Neural crest cell (in vitro differentiated cells): Measurements from ENCODE around the gene SENP6. TPM values are rescaled to one million over a fixed set of nuclear protein-coding genes. Genes with fewer than 3 reads are reported as not detected.
A peak's percentile ranks its signal among the peaks of the same experiment; 100 is the strongest.

Experiments
- DNase-seq: peaks from one replicate; pipeline ENCODE4 v3.0.0; 2021; ENCODE audit warnings: low read depth, mixed read lengths, low spot score
- H3K27ac Mint-ChIP-seq: one replicate; pipeline ENCODE4 v1.8.0; 2021; ENCODE audit warnings: mild to moderate bottlenecking, mixed read lengths; ENCODE audit not compliant: unreplicated experiment
- H3K27me3 Mint-ChIP-seq: 2 replicates; pipeline ENCODE4 v1.8.0; 2021; ENCODE audit warnings: low read depth, mild to moderate bottlenecking, mixed read lengths
- H3K36me3 Mint-ChIP-seq: 2 replicates; pipeline ENCODE4 v1.8.0; 2021; ENCODE audit warnings: low read depth, mild to moderate bottlenecking, mixed read lengths
- H3K4me1 Mint-ChIP-seq: 2 replicates; pipeline ENCODE4 v1.8.0; 2021; ENCODE audit warnings: mixed read lengths
- H3K4me3 Mint-ChIP-seq: one replicate; pipeline ENCODE4 v1.8.0; 2021; ENCODE audit warnings: mild to moderate bottlenecking, mixed read lengths
- H3K9me3 Mint-ChIP-seq: 2 replicates; pipeline ENCODE4 v1.8.0; 2021; ENCODE audit warnings: mixed read lengths
- total RNA-seq: library from RNA; stranded (reverse); gene quantifications from 2 replicates; pipeline ENCODE4 v1.2.1, GENCODE V29; 2021
- TF ChIP-seq, protein P1 (sequence below): fragments of 200-600 bp; sonication (generic); conservative IDR thresholded peaks from 2 replicates; pipeline ENCODE4 v1.5.0; 2021; ENCODE audit warnings: antibody characterized with exemption, mild to moderate bottlenecking

SENP6 gene
- total RNA-seq, 1 donor from 2014 or later: 96.5 TPM

DNA sequence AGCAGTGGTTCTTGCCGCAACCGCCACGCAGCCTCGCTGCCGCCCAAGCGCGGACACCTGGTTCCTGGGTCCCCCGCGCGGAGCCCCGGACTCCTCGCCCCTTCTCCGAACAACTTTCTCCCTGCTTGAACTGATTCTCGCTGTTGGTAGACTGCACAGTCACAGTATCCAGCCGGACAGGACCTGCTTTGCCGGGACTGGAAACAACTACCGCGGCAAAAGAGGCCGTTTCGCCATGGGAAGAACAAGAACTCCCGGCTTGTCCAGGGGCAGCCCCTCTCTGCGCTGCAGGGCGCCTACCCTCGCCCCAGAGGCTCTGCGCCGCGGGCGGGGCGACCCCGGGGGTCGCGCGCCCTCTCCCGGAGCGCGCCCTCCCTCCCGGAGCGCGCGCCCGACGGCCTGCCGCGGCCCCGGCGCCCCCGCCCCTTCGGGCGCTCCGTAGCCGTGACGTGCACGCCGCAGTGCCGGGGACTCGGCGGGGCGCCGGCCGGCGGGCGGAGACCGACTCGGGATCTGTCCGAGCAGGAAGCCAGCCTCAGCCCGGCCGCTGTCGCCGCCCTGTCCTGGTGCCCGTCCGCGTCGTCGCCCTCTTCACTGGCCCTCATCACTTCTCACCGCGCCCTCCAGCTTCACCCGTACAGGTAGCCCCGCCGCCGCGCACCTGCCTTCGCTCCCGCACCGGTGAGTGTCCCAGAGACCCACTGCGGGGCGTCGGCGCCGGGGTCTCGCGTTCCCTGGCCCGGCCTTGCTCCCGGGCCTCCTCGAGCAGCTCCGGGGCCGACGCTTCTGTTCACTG lies 147.3 kb downstream of the SENP6 start, which contains the start of gene MYO6:
TSS of gene MYO6 (plus strand) at position 497 of the 796 bp plus-strand sequence. CDS start 68,309 bp downstream, outside the sequence.
- TF ChIP-seq, protein P1, sequence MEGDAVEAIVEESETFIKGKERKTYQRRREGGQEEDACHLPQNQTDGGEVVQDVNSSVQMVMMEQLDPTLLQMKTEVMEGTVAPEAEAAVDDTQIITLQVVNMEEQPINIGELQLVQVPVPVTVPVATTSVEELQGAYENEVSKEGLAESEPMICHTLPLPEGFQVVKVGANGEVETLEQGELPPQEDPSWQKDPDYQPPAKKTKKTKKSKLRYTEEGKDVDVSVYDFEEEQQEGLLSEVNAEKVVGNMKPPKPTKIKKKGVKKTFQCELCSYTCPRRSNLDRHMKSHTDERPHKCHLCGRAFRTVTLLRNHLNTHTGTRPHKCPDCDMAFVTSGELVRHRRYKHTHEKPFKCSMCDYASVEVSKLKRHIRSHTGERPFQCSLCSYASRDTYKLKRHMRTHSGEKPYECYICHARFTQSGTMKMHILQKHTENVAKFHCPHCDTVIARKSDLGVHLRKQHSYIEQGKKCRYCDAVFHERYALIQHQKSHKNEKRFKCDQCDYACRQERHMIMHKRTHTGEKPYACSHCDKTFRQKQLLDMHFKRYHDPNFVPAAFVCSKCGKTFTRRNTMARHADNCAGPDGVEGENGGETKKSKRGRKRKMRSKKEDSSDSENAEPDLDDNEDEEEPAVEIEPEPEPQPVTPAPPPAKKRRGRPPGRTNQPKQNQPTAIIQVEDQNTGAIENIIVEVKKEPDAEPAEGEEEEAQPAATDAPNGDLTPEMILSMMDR: no peak
- Mint-ChIP-seq H3K4me1 (peaks cover 14% of the 10 kb centered on the region), H3K4me3 (peak within 1 kb of the TSS; percentile 90), H3K36me3 (no peaks in the 10 kb centered on the region), H3K27ac (peak within 1 kb of the TSS; percentile 70), H3K27me3 (peaks cover 22% of the 10 kb centered on the region), H3K9me3 (no peaks in the 10 kb centered on the region)
- peak; percentile 59 for DNase-seq

DNA sequence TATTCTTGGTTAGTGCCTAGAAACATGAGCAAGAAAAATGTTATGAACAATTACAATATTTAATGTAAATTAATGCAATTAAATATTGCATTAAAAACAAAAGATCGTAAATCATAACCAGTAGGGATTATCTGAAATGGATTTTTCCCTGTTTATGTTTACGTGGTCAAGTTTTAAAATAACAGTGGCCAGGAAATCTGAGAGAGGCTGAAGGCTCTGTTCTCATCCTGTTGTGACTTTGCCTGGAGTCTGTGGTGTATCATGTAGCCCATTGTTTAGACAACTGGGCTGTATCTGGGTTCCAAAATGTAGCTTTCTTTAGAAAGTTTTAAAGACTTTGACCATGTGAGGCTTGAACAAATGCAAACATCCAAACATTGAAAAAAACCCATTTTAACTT lies 149.8 kb downstream of the SENP6 start:
- H3K9me3 Mint-ChIP-seq: no peaks in the 10 kb centered on the region
- H3K27ac Mint-ChIP-seq: no peak overlapping the region
- peaks cover 6% of the 10 kb centered on the region for H3K27me3 Mint-ChIP-seq
- no peak for DNase-seq
- no peaks in the 10 kb centered on the region for H3K36me3 Mint-ChIP-seq
- H3K4me1 Mint-ChIP-seq: peaks cover 14% of the 10 kb centered on the region
- peak overlapping the region; percentile 31 for H3K4me3 Mint-ChIP-seq
- TF ChIP-seq, protein P1: no peak

- peak overlapping the region; percentile 51 for H3K4me3 Mint-ChIP-seq
- H3K27me3 Mint-ChIP-seq: peaks cover 5% of the 10 kb centered on the region
- no peaks in the 10 kb centered on the region for H3K36me3 Mint-ChIP-seq
These were observed 150.7 kb downstream of the SENP6 start for GRCh38 chr6:75752365-75752764.

DNA sequence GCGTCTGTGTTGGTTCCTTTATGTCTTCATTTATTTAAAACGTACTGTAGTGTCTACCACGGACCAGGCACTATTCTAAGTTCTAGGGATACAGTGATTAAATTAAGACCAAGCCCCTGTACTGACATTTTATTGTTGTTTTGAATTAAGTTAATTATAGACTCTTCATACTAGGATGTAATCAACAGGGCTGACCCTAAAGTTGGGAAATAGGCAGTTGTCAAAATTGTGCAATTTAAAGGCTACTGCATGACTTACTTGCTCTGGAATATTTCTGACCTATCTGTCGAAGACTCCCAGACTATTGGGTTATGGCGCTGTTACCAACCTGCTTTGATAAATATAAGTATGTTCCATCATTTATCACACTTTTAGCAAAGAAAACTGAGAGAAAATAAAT lies 154.0 kb downstream of the SENP6 start:
- Mint-ChIP-seq H3K4me1 (peaks cover 17% of the 10 kb centered on the region), H3K27me3 (no peaks in the 10 kb centered on the region), H3K36me3 (no peaks in the 10 kb centered on the region), H3K4me3 (no peak overlapping the region), H3K27ac (no peak overlapping the region), H3K9me3 (no peaks in the 10 kb centered on the region)
- TF ChIP-seq, protein P1: no peak
- DNase-seq: no peak

More at GRCh38 chr6:75752365-75752764, 150.7 kb downstream of the SENP6 start:
- no peak for DNase-seq
- Mint-ChIP-seq H3K9me3 (no peaks in the 10 kb centered on the region), H3K4me1 (peaks cover 14% of the 10 kb centered on the region), H3K27ac (no peak overlapping the region)
- TF ChIP-seq, protein P1: no peak

GRCh38 chr6:75757295-75757694 lies 155.6 kb downstream of the SENP6 start:
- peaks cover 17% of the 10 kb centered on the region for H3K4me1 Mint-ChIP-seq
- H3K27ac Mint-ChIP-seq: no peak overlapping the region
- H3K4me3 Mint-ChIP-seq: no peak overlapping the region
- H3K36me3 Mint-ChIP-seq: no peaks in the 10 kb centered on the region
- TF ChIP-seq, protein P1: no peak
- DNase-seq: no peak
- no peaks in the 10 kb centered on the region for H3K9me3 Mint-ChIP-seq
- no peaks in the 10 kb centered on the region for H3K27me3 Mint-ChIP-seq
